AG09319 (cell line): Measurements from ENCODE around the gene ARMC10.

Experiments used
- DNase-seq: peaks from one replicate; pipeline ENCODE4 v3.0.0-alpha.2; 2010; ENCODE audit warnings: low read depth; ENCODE audit errors: extremely low read depth
- CTCF ChIP-seq: IDR thresholded peaks from 2 replicates; pipeline ENCODE4 v1.5.1; 2011; ENCODE audit warnings: low read depth, mild to moderate bottlenecking, inconsistent platforms, low read length, moderate library complexity

Gene ARMC10

DNA sequence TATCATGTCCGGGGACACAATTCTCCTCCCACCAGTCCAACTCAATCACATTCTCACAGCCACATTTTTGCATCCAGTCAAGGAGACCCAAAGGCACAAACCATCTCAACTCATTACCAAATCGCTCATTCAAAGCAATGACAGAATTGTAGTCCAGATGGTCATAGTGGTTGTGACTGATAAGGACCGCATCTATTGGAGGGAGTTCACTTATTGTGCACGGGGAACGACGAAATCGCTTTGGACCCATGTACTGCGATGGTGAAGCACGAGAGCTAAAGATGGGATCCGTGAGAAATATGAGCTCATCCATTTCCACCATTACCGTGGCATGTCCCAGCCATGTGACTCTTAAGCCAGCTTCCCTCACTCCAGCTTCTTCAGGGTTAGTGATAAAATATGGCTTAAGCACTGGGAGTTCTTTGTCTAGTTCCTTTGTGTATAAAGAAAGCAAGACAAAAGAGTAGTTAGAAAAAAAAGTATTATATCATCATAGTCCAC lies 44.9 kb downstream of the ARMC10 start:
- no peak for DNase-seq
- no peak for TF ChIP-seq CTCF

GRCh38 chr7:103120362-103120761 lies 45.4 kb downstream of the ARMC10 start:
- no peak for TF ChIP-seq CTCF
- DNase-seq: no peak

DNA sequence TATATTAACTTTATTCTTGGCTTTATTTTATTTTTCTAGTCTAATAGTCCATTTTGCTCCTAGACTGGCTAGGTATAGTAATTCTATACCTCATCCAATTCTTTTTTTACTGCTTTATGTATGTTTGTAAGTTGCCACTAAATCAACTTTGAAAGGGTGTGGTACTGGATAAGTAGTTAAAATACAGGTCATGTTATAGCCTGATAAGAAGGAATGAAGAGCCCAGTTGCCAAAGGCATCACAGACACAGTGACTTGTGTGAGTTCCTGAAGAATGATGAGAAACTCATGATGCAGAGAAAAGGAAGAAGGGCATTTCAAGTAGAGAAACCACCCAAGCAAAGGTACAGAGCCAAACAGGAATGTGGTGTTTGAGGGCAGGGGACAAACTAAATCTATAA lies 46.7 kb downstream of the ARMC10 start:
- no peak for DNase-seq
- TF ChIP-seq CTCF: no peak

- no peak for TF ChIP-seq CTCF
- no peak for DNase-seq
These were observed 48.6 kb downstream of the ARMC10 start for GRCh38 chr7:103123529-103123928.

GRCh38 chr7:103124429-103124979 lies 49.6 kb downstream of the ARMC10 start:
- no peak for TF ChIP-seq CTCF
- no peak for DNase-seq

DNA sequence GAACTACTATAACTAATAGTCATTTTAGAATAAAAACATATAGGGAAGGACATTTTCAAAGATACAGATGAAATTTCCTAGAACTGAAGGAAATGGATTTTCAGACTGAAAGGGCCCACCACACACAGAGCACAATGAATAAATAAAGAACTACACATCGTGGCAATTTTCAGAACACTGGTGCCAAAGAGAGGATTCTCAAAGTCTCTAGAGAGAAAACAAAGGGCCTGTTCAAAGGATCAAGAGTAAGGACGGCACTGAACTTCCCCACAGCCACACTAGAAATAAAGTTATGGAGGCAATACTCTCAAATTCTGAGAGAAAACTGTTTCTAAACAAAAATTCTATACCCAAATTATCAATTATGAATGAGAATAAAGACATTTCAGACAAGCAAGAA lies 52.1 kb downstream of the ARMC10 start:
- DNase-seq: no peak
- TF ChIP-seq CTCF: no peak

DNA sequence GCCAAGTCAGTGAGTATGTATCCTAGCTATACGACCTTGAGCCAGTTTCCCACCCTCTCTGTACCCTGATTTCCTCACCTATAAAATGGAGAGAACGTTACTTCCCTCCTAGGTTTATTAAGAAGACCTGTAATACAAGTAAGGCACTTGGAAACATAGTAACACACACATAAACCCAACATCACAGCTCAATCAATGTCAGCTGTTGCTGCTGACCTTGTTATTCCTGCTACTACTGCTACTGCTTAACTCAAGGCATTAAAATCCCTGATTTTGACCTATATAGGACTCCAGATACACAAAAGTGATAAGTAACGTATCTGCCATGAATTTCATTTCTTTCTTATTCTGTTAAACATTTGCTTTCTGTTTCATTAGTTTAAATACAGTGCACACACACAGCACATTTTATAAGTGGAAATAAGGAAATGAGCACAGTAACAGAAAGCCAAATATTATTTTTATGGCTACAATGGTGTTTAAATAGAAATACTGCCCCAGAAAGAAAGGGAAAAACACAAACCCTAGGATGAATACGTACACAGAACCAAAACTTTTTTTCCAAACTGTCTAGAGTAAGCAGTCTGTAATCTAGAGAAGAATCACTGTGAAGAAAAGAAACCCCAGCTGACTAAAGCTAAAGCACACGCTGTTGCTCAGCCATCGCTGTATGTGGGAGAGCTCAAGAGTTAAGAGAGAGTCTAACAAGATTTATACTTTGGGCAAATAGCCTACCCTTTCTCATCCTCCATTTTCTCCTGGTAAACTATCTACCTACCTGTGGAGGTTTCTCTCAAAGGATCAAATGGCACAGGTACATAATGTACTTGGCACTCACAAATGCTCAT lies 55.0 kb downstream of the ARMC10 start:
- no peak for DNase-seq
- no peak for TF ChIP-seq CTCF
